ENCODE data around the gene SPPL3.

Gene SPPL3

DNA sequence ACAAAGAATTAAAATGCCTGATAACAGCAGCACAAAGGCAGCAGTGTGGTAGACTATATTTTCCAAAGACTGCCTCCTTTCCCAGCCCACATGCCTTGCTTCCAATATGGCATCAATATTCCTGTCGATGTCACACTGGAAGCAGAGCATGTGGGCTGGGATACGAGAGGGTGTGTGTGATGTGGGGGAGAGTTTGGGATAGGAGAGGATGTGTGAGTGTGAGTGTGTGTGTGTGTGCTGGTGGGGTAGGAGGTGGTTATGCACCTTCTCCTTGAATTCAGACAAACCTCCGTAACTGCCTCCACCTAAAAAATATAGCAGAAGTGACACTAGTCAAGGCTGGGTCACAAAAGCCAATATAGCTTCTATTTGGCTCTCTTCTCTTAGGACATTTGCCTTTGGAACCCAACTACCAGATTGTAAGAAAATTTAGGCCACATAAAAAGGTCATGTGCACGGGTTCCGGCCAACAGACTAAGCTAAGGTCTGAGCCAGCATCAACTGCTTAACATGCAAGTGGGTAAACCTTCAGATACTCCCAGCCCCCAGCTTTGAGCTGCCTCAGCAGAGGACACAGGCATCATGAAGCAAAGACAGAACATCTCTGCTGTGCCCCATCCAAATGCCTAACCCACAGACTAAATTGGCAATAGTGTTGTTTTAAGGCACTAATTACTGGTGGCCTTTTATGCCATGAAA lies 29.5 kb downstream of the SPPL3 start:
- DNase-seq (ENCODE audit: low read depth in 2 of 2): no peak

GRCh38 chr12:120873226-120873625 lies 30.9 kb downstream of the SPPL3 start:
- no peak for DNase-seq (ENCODE audit: low read depth in 2 of 2)

GRCh38 chr12:120872487-120872886 lies 31.7 kb downstream of the SPPL3 start:
- no peak for DNase-seq (ENCODE audit: low read depth in 2 of 2)

- DNase-seq (ENCODE audit: low read depth in 2 of 2): no peak
Measured at GRCh38 chr12:120870415-120870814, 33.7 kb downstream of the SPPL3 start.

DNA sequence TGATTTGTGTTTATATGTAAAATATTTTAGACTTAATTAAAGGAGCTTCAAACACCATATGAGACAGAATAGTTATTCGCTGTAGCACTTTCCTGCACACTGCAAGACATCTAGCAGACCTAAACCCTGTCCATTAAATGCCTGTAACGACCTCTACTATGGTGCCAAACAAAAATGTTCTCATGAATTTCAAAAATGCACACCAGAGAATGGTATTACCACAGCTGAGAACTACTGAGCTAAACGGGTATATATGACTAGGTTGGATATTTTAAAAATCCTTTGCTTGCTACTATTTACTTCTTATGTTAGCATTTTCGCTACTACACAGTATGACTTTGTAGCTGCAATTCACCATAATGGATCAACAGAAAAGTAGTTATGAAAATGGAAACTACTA lies 34.8 kb downstream of the SPPL3 start:
- DNase-seq (ENCODE audit: low read depth in 2 of 2): no peak

GRCh38 chr12:120866108-120866507 lies 38.0 kb downstream of the SPPL3 start:
- no peak for DNase-seq (ENCODE audit: low read depth in 2 of 2)

- no peak for DNase-seq (ENCODE audit: low read depth in 2 of 2)
Measured at GRCh38 chr12:120865098-120865497, 39.1 kb downstream of the SPPL3 start.

DNA sequence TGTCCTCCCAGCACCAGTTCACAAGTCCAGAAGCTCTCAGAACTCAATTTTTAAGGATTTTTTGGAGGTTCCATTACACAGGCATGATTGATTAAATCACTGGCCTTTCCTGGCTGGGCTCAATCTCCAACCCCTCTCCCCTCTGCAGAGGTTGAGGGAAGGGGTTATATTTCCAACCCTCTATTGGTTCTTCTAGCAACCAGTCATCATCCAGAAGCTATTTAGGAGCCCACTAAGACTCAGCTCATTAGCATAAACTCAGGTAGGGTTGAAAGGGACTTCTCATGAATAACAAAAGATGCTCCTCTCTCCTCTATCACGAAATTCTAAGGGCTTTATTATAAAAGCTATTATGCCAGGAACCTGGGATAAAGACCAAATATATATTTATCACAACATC lies 41.5 kb downstream of the SPPL3 start:
- no peak for DNase-seq (ENCODE audit: low read depth in 2 of 2)

GRCh38 chr12:120861074-120861795 lies 42.9 kb downstream of the SPPL3 start:
- no peak for DNase-seq (ENCODE audit: low read depth in 2 of 2)

DNA sequence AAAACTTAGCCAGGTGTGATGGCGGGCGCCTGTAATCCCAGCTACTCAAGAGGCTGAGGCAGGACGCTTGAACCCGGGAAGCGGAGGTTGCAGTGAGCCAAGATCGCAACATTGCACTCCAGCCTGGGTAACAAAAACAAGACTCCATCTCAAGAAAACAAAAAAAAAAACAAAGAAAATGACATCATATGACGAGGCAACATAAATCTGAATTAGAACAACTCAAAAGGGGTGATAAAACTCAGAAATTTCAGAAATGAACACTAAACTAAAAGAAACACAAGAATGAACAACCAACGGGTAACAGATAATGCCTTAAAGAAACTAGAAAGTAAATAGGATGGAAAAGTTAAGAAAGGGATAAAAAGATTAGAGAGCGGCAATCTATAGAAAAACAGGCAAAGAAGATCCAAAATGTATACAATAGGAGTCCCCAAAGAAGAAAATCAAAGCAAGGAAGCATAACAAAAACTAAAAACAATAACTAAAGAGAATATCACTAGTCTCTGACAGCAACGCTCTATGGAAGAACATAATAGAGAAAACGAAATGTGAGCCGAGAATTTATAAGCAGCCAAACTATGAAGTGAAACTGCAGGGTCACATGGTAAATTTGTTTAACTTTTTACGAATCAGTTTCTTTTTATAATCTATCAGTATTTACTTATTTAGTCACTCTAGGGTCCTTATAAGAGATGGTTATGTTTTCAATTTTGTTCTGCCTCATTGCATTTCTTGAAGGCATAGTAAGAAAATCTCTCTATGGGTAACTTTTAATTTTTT lies 45.7 kb downstream of the SPPL3 start:
- no peak for DNase-seq (ENCODE audit: low read depth in 2 of 2)

GRCh38 chr12:120856980-120857379 lies 47.2 kb downstream of the SPPL3 start:
- no peak for DNase-seq (ENCODE audit: low read depth in 2 of 2)

GRCh38 chr12:120855823-120856588 lies 48.2 kb downstream of the SPPL3 start:
- no peak for DNase-seq (ENCODE audit: low read depth in 2 of 2)

GRCh38 chr12:120854804-120855203 lies 49.4 kb downstream of the SPPL3 start:
- no peak for DNase-seq (ENCODE audit: low read depth in 2 of 2)

GRCh38 chr12:120853188-120853587 lies 51.0 kb downstream of the SPPL3 start:
- no peak for DNase-seq (ENCODE audit: low read depth in 2 of 2)

GRCh38 chr12:120851944-120852343 lies 52.2 kb downstream of the SPPL3 start:
- DNase-seq (ENCODE audit: low read depth in 2 of 2): no peak

- no peak for DNase-seq (ENCODE audit: low read depth in 2 of 2)
Measured at GRCh38 chr12:120851444-120851843, 52.7 kb downstream of the SPPL3 start.

DNA sequence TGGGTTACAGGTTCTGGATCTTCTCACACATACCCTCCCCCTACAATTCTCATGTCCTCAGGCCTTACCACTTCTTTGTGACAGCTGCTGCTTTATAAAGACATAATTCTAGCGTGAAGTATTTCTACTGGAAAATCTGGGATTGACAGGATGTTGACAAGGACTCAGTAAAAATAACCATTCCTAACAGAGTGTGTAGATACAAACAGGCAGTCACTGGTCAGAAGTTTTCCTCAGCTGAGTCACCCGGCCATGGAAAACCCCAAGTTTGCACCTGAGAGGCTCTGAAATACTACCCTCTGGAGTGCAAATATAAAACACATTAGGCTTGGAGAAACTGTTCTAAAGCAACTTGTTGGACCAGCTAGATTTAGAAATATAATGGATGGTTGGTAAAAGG lies 54.4 kb downstream of the SPPL3 start:
- DNase-seq (ENCODE audit: low read depth in 2 of 2): no peak

DNA sequence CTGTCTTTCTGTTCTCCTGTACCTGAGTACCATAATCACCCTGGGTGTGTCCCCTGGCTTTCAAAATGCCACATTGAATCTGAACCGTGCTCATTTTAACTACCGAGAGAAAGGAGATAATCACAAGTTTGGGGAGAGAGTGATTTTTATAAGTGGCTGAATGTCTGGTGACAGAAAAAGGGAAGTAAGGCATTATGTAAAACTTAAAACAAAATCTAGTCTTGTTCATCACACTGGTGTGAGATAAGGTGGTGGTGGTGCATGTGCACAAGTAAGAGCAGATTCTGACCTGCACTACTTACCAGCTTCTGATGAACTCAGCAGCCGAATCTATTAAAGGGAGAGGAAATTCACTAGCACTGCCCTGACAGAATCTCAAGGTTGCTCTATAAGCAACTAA lies 56.3 kb downstream of the SPPL3 start:
- no peak for DNase-seq (ENCODE audit: low read depth in 2 of 2)

DNA sequence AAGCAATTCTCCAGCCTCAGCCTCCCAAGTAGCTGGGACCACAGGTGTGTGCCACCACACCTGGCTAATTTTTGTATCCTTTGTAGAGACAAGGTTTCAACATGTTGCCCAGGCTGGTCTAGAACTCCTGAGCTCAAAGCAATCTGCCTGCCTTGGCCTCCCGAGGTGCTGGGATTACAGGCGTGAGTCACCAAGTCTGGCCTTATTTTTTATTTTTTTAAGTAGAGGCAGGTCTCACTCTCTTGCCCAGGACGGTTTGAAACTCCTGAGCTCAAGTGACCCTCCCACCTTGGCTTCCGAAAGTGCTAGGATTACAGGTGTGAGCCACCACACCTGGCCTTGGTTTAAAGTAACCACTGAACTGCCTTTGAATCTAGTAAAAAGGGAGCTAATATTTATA lies 56.8 kb downstream of the SPPL3 start:
- DNase-seq (ENCODE audit: low read depth in 2 of 2): no peak

GRCh38 chr12:120846721-120847120 lies 57.4 kb downstream of the SPPL3 start:
- DNase-seq (ENCODE audit: low read depth in 2 of 2): no peak

- DNase-seq (ENCODE audit: low read depth in 2 of 2): no peak
Measured at GRCh38 chr12:120845696-120846095, 58.5 kb downstream of the SPPL3 start.

Measured in stimulated activated CD8-positive, alpha-beta memory T cell treated with anti-CD3 and anti-CD28 coated beads, Interleukin-15, amount 100 ng/mL, for 48 hours (primary cell).